ENCODE data around the gene DRAXIN. TPM values are rescaled to one million over a fixed set of nuclear protein-coding genes. Genes with fewer than 3 reads are reported as not detected.

The DRAXIN gene
- total RNA-seq, 1 donor from 2014 or later: 0.09 TPM

DNA sequence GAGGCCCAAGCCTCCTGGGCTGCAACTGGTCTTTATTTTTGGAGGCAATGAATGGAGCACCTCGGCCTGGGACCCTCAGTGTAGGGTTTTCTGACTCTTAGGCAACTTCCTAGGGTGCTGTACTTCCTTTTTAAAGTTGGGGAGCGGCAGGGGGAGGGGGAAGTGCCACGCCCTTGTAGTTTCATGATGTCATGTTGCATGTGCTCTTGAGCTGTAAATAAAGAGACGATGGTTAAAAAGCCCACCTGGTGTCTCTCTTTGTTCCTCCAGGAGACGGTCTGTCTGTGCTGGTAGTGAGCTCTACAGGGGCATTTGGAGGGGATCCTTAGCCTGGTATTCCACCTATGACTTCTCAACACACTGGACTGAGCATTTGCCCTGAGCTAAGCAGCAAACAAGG, 34.1 kb downstream of the DRAXIN start:
- no peak for DNase-seq
- no peaks in the 10 kb centered on the region for H3K27me3 ChIP-seq
- H3K4me1 ChIP-seq: peaks cover 18% of the 10 kb centered on the region
- H3K36me3 ChIP-seq: no peaks in the 10 kb centered on the region
- no peak for ATAC-seq
- H3K9me3 ChIP-seq: no peaks in the 10 kb centered on the region
- TF ChIP-seq, protein P1, sequence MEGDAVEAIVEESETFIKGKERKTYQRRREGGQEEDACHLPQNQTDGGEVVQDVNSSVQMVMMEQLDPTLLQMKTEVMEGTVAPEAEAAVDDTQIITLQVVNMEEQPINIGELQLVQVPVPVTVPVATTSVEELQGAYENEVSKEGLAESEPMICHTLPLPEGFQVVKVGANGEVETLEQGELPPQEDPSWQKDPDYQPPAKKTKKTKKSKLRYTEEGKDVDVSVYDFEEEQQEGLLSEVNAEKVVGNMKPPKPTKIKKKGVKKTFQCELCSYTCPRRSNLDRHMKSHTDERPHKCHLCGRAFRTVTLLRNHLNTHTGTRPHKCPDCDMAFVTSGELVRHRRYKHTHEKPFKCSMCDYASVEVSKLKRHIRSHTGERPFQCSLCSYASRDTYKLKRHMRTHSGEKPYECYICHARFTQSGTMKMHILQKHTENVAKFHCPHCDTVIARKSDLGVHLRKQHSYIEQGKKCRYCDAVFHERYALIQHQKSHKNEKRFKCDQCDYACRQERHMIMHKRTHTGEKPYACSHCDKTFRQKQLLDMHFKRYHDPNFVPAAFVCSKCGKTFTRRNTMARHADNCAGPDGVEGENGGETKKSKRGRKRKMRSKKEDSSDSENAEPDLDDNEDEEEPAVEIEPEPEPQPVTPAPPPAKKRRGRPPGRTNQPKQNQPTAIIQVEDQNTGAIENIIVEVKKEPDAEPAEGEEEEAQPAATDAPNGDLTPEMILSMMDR (IDR thresholded peaks at IDR 0.05): no peak
- intact Hi-C loops (cut with DNase I): no loop called here
- H3K27ac ChIP-seq: no peak overlapping the region
- H3K4me3 ChIP-seq: no peak overlapping the region

GRCh38 chr1:11727119-11727518, 35.6 kb downstream of the DRAXIN start:
- H3K27me3 ChIP-seq: no peaks in the 10 kb centered on the region
- H3K4me1 ChIP-seq: peaks cover 31% of the 10 kb centered on the region
- H3K36me3 ChIP-seq: no peaks in the 10 kb centered on the region
- ATAC-seq: no peak
- intact Hi-C loops (cut with DNase I): no loop called here
- DNase-seq: no peak
- TF ChIP-seq, protein P1 (IDR thresholded peaks at IDR 0.05): no peak
- no peaks in the 10 kb centered on the region for H3K9me3 ChIP-seq
- no peak overlapping the region for H3K27ac ChIP-seq
- no peak overlapping the region for H3K4me3 ChIP-seq

DNA sequence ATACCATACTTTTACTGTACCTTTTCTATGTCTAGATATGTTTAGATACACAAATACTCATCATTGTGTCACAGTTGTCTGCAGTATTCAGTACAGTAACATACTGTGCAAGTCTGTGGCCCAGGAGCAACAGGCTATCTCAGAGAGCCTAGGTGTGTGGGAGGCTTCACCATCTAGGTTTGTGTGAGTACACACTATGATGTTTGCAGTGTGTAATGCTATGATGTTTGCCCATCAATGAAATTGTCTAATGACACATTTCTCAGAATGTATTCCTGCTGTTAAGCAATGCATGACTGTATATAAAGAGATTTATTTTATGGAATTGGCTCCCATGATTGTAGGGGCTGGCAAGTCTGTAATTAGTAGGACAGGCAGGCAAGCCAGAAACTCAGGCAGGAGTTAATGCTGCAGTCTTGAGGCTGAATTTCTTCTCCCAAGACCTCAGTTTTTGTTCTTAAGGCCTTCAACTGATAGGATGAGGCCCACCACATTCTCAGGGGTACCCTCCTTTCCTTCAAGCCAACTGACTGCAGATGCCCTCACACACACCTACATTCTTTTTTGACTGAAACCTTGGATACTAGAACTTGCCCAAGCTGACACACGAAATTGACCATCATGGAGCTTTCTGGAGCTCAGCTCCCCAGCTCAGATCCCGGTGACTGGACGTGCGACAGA, 36.8 kb downstream of the DRAXIN start:
- Histone ChIP-seq H3K27me3 (no peaks in the 10 kb centered on the region), H3K4me1 (peaks cover 40% of the 10 kb centered on the region), H3K27ac (no peak overlapping the region), H3K9me3 (no peaks in the 10 kb centered on the region), H3K36me3 (no peaks in the 10 kb centered on the region), H3K4me3 (no peak overlapping the region)
- no peak for DNase-seq
- intact Hi-C loops (cut with DNase I): no loop called here
- TF ChIP-seq, protein P1 (IDR thresholded peaks at IDR 0.05): no peak
- no peak for ATAC-seq

GRCh38 chr1:11729155-11729497, 37.6 kb downstream of the DRAXIN start:
- ATAC-seq (no peak), DNase-seq (no peak)
- H3K27me3 ChIP-seq: no peaks in the 10 kb centered on the region
- no peak overlapping the region for H3K4me3 ChIP-seq
- TF ChIP-seq, protein P1 (IDR thresholded peaks at IDR 0.05): no peak
- intact Hi-C loops (cut with DNase I): no loop called here
- H3K9me3 ChIP-seq: no peaks in the 10 kb centered on the region
- H3K27ac ChIP-seq: no peak overlapping the region
- H3K4me1 ChIP-seq: peaks cover 40% of the 10 kb centered on the region
- H3K36me3 ChIP-seq: no peaks in the 10 kb centered on the region

DNA sequence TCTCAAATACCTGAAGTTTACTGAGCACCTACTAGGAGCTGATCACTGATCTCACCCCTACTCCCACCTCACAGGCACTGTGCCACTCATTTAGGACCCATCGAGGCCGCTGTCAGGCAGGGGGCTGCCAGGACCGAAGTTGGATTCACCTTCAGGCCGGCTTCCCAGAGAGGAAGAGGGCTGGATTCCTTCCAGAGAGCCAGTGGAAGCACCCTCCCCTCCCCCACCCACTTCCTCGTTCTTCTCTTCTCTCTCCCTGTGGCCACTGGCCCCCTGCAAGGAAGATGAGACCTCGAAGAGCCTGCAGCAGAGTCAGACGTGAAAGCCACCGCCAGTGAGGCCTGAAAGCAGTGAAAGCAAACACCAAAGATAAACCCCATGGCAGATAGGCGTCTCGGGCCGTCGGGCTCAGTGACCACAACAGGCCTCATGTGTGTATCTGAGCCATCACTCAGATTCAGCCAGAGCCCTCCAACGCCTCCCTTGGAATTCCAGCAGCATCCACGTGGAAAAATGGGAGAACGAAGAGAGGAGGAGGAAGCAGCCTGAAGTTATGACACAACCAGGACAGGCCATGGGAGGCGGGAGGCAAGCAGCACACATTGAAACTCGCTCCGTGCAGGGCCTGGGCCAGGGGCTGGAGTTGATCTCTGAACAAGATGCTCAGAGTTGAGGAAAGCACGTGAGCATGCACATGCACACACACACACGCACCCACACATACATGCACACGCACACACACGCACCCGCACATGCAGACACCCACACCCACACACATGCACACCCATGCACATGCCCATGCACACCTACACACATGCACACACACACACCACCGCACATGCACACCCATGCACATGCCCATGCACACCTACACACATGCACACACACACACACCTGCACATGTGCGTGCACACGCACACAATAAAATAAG, 38.3 kb downstream of the DRAXIN start:
- Histone ChIP-seq H3K36me3 (no peaks in the 10 kb centered on the region), H3K4me1 (peaks cover 40% of the 10 kb centered on the region), H3K9me3 (no peaks in the 10 kb centered on the region), H3K4me3 (peak overlapping the region; percentile 46), H3K27ac (peak overlapping the region; percentile 92), H3K27me3 (no peaks in the 10 kb centered on the region)
- intact Hi-C loops (cut with DNase I): no loop called here
- TF ChIP-seq, protein P1 (IDR thresholded peaks at IDR 0.05): no peak
- no peak for ATAC-seq
- DNase-seq: no peak
